IPS DF 6.9 (cell line): ENCODE data around the gene TMEM229A.
"Not testable (repeated sequence)": the region's sequence is repeated elsewhere in the genome, so short reads cannot be mapped to it uniquely, and the experiment has no call there.

Source experiments
- DNase-seq: peaks from one replicate; pipeline ENCODE4 v3.0.0-alpha.2; 2013; ENCODE audit warnings: low read depth, low spot score
- H3K27ac ChIP-seq: one replicate; pipeline ENCODE4 v1.5.1; 2013; ENCODE audit warnings: low read length, control low read depth
- H3K27me3 ChIP-seq: 2 replicates; pipeline ENCODE4 v1.6.1; 2013; ENCODE audit warnings: mild to moderate bottlenecking, low read length; ENCODE audit not compliant: control insufficient read depth, insufficient read depth
- H3K36me3 ChIP-seq: 2 replicates; pipeline ENCODE4 v1.6.1; 2013; ENCODE audit warnings: low read length; ENCODE audit not compliant: control insufficient read depth, insufficient read depth
- H3K4me1 ChIP-seq: 2 replicates; pipeline ENCODE4 v1.6.1; 2013; ENCODE audit warnings: low read length; ENCODE audit not compliant: control insufficient read depth, insufficient read depth
- H3K4me3 ChIP-seq: 2 replicates; pipeline ENCODE4 v1.5.1; 2013; ENCODE audit warnings: mild to moderate bottlenecking, low read length
- H3K9me3 ChIP-seq: 2 replicates; pipeline ENCODE4 v1.6.1; 2013; ENCODE audit warnings: low read length, inconsistent platforms; ENCODE audit not compliant: control insufficient read depth, insufficient read depth
- WGBS: extraction: QIAGEN DNeasy Blood & Tissue Kit; methylation state at CpG from one replicate; pipeline ENCODE4 v1.1.7; 2013; ENCODE audit warnings: mixed read lengths, missing lambda C conversion rate; ENCODE audit not compliant: insufficient read length, insufficient coverage; 5-methylcytosine and 5-hydroxymethylcytosine counted together

TMEM229A gene

DNA sequence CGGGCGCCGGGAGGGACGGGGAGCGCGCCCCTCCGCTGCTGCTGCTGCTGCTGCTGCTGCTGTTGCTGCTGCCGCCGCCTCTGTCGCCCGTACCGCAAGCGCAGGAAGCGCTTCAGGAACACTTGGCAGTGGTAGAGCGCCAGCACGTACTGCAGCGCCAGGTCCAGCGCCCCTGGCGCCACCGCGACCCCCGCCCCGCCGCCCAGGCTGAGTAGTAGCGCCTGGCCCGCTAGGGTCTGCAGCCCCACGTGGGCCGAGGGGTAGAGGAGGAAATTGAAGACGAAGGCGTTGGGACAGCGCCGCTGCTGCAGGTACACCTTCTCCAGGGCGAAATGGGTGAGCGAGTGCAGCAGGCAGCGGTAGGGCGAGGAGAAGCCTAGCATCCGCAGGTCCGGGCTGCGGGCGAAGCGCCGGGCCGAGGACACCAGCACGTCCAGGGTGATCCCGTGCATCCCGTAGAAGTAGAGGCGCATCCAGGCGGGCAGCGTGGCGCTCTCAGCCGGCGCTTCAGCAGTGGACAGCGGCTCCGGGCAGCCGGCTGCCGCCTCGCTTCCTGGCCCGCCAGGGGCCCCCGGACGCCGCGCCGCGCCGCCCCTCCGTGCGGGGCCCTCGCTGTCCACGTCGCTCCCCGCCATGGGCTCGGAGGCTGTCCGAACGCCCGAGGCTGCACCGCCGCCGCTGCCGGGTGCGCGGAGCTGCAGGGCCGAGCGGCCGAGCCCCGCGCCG lies at the start of gene TMEM229A:
TSS of gene TMEM229A (minus strand) at position 699 of the 726 bp plus-strand sequence. CDS start at position 635, 64 bp downstream.
- Histone ChIP-seq H3K27me3 (peaks cover 12% of the 10 kb centered on the region; the same call in 1 of the 2 replicates), H3K9me3 (no peaks in the 10 kb centered on the region), H3K4me1 (no peaks in the 10 kb centered on the region), H3K36me3 (no peaks in the 10 kb centered on the region), H3K27ac (no peak within 1 kb of the TSS), H3K4me3 (peak within 1 kb of the TSS; percentile 59)
- peak; percentile 33 for DNase-seq
- no CpG with 5 or more reads among the region's 87 CpGs for WGBS

DNA sequence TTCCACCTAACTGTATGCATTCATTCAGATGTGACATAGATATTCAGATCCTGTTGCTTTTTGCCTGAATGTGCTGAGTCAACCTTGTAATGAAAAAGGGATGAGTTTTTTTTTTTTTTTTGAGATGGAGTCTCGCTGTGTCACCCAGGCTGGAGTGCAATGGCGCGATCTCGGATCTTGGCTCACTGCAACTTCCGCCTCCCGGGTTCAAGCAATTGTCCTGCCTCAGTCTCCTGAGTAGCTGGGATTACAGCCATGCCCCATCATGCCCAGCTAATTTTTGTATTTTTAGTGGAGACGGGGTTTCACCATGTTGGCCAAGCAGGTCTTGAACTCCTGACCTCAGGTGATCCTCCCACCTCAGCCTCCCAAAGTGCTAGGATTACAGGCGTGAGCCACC lies 49.4 kb upstream of the TMEM229A start:
- not testable (repeated sequence) for DNase-seq, H3K27me3 ChIP-seq, H3K9me3 ChIP-seq, H3K27ac ChIP-seq, H3K4me3 ChIP-seq, H3K36me3 ChIP-seq, H3K4me1 ChIP-seq
- WGBS = no CpG with 5 or more reads among the region's 8 CpGs

DNA sequence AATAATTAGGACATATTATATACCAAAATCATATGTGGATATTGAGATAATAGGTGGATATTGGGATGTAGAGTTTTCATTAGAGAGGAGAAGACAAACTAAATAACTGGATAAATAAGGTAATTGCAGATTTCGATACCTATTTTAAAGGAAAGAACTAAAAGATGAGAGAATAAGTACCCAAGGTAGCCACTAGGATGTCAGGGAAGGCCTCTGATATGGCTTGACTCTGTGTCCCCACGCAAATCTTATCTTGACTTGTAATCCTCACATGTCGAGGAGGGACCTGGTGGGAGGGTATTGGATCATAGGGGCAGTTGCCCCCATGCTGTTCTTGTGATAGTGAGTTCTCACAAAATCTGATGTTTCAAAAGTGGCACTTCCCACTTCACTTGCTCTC lies 44.7 kb upstream of the TMEM229A start:
- no peaks in the 10 kb centered on the region for H3K27me3 ChIP-seq
- no CpG with 5 or more reads among the region's 3 CpGs for WGBS
- H3K4me3 ChIP-seq = no peak overlapping the region
- no peaks in the 10 kb centered on the region for H3K9me3 ChIP-seq
- no peak overlapping the region for H3K27ac ChIP-seq
- DNase-seq = no peak
- H3K36me3 ChIP-seq = no peaks in the 10 kb centered on the region
- no peaks in the 10 kb centered on the region for H3K4me1 ChIP-seq

DNA sequence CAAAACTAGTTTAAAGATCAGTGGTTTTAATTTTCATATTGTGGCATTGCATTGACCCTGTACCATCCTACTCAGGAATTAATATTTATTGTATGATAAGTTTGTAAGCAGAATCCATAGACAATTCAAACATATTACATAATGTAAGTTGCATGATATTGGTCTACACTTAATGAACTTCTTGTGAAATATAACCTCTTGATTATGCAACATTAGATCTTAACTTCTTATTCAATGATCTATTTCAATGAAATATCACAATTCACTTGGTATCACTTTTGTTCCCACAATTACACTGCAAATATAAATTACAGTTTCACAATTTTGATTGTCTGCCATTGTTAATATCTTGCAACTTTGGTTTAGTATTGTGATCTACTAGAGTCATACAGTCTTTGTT lies 44.0 kb upstream of the TMEM229A start:
- H3K27me3 ChIP-seq = no peaks in the 10 kb centered on the region
- DNase-seq = no peak
- no peaks in the 10 kb centered on the region for H3K4me1 ChIP-seq
- no peaks in the 10 kb centered on the region for H3K9me3 ChIP-seq
- no peak overlapping the region for H3K4me3 ChIP-seq
- no peaks in the 10 kb centered on the region for H3K36me3 ChIP-seq
- H3K27ac ChIP-seq = no peak overlapping the region

DNA sequence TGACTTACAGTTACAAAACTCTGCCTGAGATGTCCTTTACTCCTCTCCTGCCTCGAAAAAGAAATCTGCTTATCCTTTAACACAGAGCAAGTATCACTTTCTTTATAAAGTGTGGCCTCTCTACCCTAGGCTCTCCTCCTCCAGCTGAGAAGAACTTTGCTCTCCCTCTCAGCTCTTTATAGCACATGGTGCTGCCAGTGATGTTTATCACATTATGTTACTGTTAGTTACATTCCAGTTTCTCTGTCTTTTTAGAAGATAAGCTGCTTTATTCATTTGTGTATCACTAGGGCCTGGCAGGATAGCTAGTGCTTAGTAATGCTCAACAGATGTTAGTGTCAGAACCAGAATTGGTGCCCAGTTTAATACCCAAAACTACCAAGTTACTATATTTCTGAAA lies 41.1 kb upstream of the TMEM229A start:
- no peaks in the 10 kb centered on the region for H3K27me3 ChIP-seq
- no peaks in the 10 kb centered on the region for H3K4me1 ChIP-seq
- no peak overlapping the region for H3K4me3 ChIP-seq
- no peaks in the 10 kb centered on the region for H3K36me3 ChIP-seq
- DNase-seq = no peak
- no CpG with 5 or more reads among the region's 1 CpG for WGBS
- H3K27ac ChIP-seq = no peak overlapping the region
- no peaks in the 10 kb centered on the region for H3K9me3 ChIP-seq

DNA sequence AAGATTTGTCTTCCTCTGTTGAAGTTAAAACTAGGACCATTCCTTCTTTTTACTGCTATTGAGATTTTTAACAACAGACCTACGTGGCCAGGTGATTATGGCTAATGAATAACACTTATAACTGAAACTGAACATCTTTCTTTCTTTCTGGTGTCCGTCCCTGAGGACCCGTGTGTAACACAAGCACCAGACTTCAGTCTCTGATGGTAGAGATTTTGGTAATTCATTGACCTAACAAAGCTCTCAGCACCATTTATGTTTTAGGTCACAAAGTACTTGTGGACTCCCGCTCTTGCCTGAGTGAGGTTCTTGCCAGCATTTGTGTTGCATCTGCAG lies 40.4 kb upstream of the TMEM229A start:
- H3K36me3 ChIP-seq = no peaks in the 10 kb centered on the region
- H3K9me3 ChIP-seq = no peaks in the 10 kb centered on the region
- no peak overlapping the region for H3K4me3 ChIP-seq
- WGBS = no CpG with 5 or more reads among the region's 4 CpGs
- H3K27me3 ChIP-seq = no peaks in the 10 kb centered on the region
- no peak for DNase-seq
- no peak overlapping the region for H3K27ac ChIP-seq
- no peaks in the 10 kb centered on the region for H3K4me1 ChIP-seq

DNA sequence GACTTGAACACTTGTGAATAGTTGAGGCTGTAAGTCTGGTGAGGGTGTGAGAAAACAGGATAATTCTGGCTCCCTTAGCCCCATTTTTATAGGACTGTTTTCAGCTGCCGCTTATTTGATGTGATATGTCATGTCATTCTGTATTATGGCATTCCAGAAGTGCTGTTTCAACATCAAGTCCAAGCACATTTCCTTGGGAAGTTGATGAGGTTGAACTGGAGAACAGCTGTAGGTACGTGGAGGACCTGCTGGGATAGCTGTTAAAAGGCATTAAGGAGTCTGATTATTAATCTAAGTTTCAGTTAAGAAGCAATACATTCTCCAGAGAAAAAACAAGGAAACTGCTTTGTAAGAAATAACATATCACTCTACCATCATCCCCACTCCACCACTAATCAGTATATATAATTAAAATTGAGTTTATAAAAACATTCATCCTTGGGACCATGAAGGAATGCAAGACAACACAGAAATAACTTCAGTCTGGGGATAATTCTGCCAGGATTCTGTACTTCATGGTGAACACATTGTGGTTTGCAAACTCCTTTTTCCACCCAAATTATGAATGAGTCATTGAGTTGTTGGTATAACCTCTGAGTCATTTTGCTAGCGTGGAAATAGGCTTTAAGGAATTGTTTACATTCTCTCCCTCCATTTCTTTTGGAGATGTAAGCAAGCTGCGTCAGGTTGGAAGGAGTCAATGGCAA lies 39.9 kb upstream of the TMEM229A start:
- Histone ChIP-seq H3K27me3 (no peaks in the 10 kb centered on the region), H3K9me3 (no peaks in the 10 kb centered on the region), H3K4me1 (no peaks in the 10 kb centered on the region), H3K36me3 (no peaks in the 10 kb centered on the region), H3K4me3 (no peak overlapping the region), H3K27ac (no peak overlapping the region)
- no CpG with 5 or more reads among the region's 4 CpGs for WGBS
- DNase-seq = no peak

DNA sequence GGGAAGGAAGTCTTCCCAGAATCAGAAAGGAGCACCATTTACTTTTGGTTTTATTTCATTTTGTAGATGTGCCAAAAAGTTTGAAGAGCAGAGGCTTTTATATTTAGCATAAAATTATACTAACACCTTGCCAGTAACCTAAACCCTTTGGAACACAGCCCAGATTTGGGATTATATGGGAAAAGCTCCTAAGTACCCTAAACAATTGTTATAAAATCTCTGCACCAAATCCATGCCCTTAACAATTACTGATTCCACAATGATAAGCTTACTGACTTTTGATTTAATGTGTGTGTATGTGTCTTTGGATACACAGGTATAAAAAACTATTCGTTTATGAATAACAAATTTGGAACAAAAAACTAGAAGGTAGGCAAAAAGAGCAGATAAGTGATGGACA lies 39.0 kb upstream of the TMEM229A start:
- no CpG with 5 or more reads among the region's 1 CpG for WGBS
- H3K4me3 ChIP-seq = no peak overlapping the region
- no peaks in the 10 kb centered on the region for H3K36me3 ChIP-seq
- no peaks in the 10 kb centered on the region for H3K9me3 ChIP-seq
- H3K4me1 ChIP-seq = no peaks in the 10 kb centered on the region
- no peaks in the 10 kb centered on the region for H3K27me3 ChIP-seq
- no peak overlapping the region for H3K27ac ChIP-seq
- no peak for DNase-seq

DNA sequence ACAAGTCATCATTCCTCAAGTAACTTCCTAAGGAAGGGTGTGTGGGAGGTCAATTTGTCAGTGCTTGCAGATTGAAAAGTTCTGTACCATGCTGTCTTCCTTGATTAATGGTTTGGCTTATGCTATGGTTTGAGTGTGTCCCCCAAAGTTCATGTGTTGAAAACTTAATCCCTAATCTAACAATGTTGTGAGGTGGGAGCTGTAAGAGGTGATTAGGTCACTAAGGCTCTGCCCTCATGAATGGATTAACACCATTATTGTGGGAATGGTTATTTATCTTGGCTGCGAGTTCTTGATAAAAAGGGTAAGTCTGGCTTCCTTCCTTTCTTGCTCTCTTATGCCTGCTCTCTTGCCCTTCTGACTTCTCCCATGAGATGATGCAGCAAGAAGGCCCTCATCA lies 29.3 kb upstream of the TMEM229A start:
- no peak for DNase-seq
- Histone ChIP-seq H3K4me3 (no peak overlapping the region), H3K27ac (no peak overlapping the region), H3K36me3 (no peaks in the 10 kb centered on the region), H3K27me3 (no peaks in the 10 kb centered on the region), H3K9me3 (no peaks in the 10 kb centered on the region), H3K4me1 (no peaks in the 10 kb centered on the region)
- no CpG with 5 or more reads among the region's 1 CpG for WGBS

DNA sequence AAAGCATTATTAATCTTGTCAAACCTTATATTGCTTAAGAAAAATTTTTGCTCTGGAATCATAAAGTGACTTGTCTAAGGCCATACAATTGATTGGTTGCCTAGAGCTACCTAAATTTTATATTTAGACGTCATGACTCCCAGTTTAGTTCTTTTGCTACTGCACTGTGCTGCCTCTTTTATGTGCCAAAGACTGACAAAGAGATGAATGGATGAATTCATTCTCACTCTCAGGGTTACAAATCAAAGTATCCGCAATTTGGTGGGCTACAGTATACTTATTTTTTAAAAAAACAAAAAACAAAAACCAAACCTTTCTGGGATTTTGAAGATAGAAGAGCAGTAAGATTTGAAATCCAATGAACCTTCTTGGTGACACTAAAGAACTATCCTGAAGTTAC lies 27.7 kb upstream of the TMEM229A start:
- no peaks in the 10 kb centered on the region for H3K4me1 ChIP-seq
- no peak overlapping the region for H3K4me3 ChIP-seq
- H3K27ac ChIP-seq = no peak overlapping the region
- no peaks in the 10 kb centered on the region for H3K36me3 ChIP-seq
- H3K27me3 ChIP-seq = no peaks in the 10 kb centered on the region
- no peaks in the 10 kb centered on the region for H3K9me3 ChIP-seq
- WGBS = no CpG with 5 or more reads among the region's 2 CpGs
- DNase-seq = no peak

DNA sequence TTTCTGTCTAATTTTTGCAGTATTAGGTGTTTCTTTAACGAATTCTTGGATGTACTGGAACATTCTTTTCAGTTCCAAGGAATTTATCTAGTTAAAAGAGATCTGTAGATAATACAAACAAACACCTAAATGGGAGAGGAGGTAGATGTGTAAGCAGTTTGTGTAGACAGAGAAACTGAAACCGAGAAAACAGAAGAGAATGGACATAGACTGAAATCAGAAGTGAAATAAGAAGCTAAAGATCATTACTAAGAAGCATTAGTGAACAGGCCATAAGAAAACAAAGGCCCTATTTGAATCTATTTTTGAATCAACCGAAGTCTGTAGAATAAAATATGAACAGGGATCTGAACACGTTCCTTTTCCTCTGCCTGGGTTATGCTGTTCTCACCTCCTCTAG lies 26.5 kb upstream of the TMEM229A start:
- H3K9me3 ChIP-seq = no peaks in the 10 kb centered on the region
- H3K36me3 ChIP-seq = no peaks in the 10 kb centered on the region
- no peak overlapping the region for H3K4me3 ChIP-seq
- H3K27ac ChIP-seq = no peak overlapping the region
- DNase-seq = no peak
- H3K27me3 ChIP-seq = no peaks in the 10 kb centered on the region
- no peaks in the 10 kb centered on the region for H3K4me1 ChIP-seq
- no CpG with 5 or more reads among the region's 4 CpGs for WGBS
